CD4-positive, alpha-beta T cell treated with Interleukin-10 for 1 hour (primary cell): ENCODE data around the gene HIP1R.
"Not testable (repeated sequence)": the region's sequence is repeated elsewhere in the genome, so short reads cannot be mapped to it uniquely, and the experiment has no call there.

Experiments used
- DNase-seq: peaks from one replicate; pipeline ENCODE4 v3.0.0-alpha.2; 2020

Gene HIP1R

GRCh38 chr12:122834921-122835749 is at the start of gene HIP1R:
HIP1R (plus strand) TSS chr12:122835457; CDS start chr12:122835551, 94 bp downstream.
- DNase-seq, result peak; percentile 61

GRCh38 chr12:122785503-122785902 is 49.8 kb upstream of the HIP1R start:
- DNase-seq, result no peak

GRCh38 chr12:122788387-122788786 is 46.9 kb upstream of the HIP1R start:
- DNase-seq, result no peak

GRCh38 chr12:122789637-122790036 is 45.6 kb upstream of the HIP1R start:
- DNase-seq, result no peak

- no peak for DNase-seq
Observed at GRCh38 chr12:122790393-122791075, 44.7 kb upstream of the HIP1R start.

GRCh38 chr12:122793685-122794106 is 41.6 kb upstream of the HIP1R start:
- DNase-seq, result peak; percentile 66

- DNase-seq, result no peak
Observed at GRCh38 chr12:122795807-122796206, 39.5 kb upstream of the HIP1R start.

GRCh38 chr12:122799641-122800243 is 35.5 kb upstream of the HIP1R start:
- no peak for DNase-seq

- DNase-seq, result no peak
Observed at GRCh38 chr12:122803937-122804336, 31.3 kb upstream of the HIP1R start.

- DNase-seq, result not testable (repeated sequence)
Observed at GRCh38 chr12:122804957-122805356, 30.3 kb upstream of the HIP1R start.

GRCh38 chr12:122807651-122808050 is 27.6 kb upstream of the HIP1R start:
- DNase-seq, result no peak

- no peak for DNase-seq
Observed at GRCh38 chr12:122811777-122812176, 23.5 kb upstream of the HIP1R start.

- no peak for DNase-seq
Observed at GRCh38 chr12:122813310-122813713, 21.9 kb upstream of the HIP1R start.

GRCh38 chr12:122819209-122819785 is 16.0 kb upstream of the HIP1R start:
- no peak for DNase-seq

- no peak for DNase-seq
Observed at GRCh38 chr12:122820138-122820537, 15.1 kb upstream of the HIP1R start.

GRCh38 chr12:122820838-122821271 is 14.4 kb upstream of the HIP1R start:
- DNase-seq, result no peak

- DNase-seq, result no peak
Observed at GRCh38 chr12:122823429-122823828, 11.8 kb upstream of the HIP1R start.

GRCh38 chr12:122825773-122826724 is 9.2 kb upstream of the HIP1R start:
- peak; percentile 4 for DNase-seq

- DNase-seq, result no peak
Observed at GRCh38 chr12:122827258-122827657, 8.0 kb upstream of the HIP1R start.

GRCh38 chr12:122830517-122831214 is 4.6 kb upstream of the HIP1R start:
- DNase-seq, result no peak
